DMS53 treated with DMSO at 0.1 percent for 48 hours (cell line): ENCODE measurements around the gene KRT38.
A peak's percentile ranks its signal among the peaks of the same experiment; 100 is the strongest.
"Not testable (repeated sequence)": the region's sequence is repeated elsewhere in the genome, so short reads cannot be mapped to it uniquely, and the experiment has no call there.

ENCODE experiments used
- DNase-seq: peaks from one replicate; lab custom pipeline; 2025; ENCODE audit not compliant: unreplicated experiment; lab: John Stamatoyannopoulos, UW

The KRT38 gene

GRCh38 chr17:41424111-41424635 lies 16.6 kb downstream of the KRT38 start, which contains the start of gene KRT37:
TSS of gene KRT37 (minus strand) at chr17:41424585. CDS start at chr17:41424523, 62 bp downstream.
- DNase-seq: no peak

- DNase-seq: not testable (repeated sequence)
These were observed 18.2 kb downstream of the KRT38 start for GRCh38 chr17:41422586-41422985.

- no peak for DNase-seq
These were observed 19.2 kb downstream of the KRT38 start for GRCh38 chr17:41421617-41422016.

- DNase-seq: no peak
These were observed 19.7 kb downstream of the KRT38 start for GRCh38 chr17:41421116-41421515.

DNA sequence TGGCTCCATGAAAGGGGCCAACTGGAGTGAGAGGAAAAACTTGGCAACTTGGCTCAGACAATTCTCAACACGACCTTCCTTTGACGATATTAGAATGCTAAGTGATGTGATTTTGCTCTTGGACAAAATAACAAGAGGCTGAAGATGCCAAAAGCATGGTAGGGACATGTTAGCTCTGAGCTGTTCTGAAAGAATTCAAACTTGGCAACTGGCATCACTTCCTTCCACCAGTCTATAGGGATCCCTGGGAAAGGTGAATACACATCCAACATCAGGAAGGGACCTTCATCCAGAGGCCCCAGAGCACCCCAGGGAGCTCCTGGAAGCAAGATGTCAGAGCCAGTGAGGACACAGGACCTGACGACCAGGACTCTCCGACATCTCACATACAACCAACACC lies 20.6 kb downstream of the KRT38 start:
- no peak for DNase-seq

GRCh38 chr17:41419716-41420115 lies 21.1 kb downstream of the KRT38 start:
- DNase-seq: no peak

- no peak for DNase-seq
These were observed 22.5 kb downstream of the KRT38 start for GRCh38 chr17:41418116-41418860.

DNA sequence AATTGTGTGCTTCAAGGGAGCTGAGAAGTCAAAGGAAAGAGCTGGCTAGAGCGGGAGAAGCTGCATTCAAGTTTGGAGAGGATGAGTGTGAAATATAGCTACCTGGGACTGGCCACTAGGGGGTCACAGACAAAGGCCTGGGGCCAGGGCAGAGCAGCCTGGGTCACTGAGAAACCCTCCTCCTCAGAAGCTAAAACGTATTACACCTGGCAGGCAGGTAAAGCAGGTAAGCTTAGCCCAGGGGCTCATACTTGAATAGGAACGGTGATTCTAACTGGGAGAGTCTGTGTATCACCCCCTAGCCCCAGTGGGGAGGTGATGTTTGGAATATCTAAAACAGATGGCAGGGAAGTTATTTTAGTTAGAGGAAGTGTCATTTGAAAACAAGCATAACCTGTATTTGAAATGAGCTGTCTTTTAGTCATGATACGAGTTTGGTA lies 23.2 kb downstream of the KRT38 start:
- no peak for DNase-seq

DNA sequence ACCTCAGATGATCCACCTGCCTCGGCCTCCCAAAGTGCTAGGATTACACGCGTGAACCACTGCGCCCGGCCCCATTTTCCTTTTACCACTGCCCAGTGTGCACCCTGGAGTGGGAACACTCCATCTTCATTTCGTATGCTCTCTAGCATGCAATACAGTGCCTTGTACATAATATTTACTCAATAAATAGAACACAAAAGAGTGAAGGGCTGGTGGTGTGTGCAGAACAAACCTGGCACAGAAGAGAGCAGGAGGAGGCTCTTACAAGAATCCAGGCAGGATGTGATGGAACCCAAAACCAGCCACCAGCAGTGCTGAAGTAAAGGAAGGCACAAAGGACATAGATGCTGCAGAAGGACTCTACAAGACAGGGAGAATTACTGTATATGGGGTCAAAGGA lies 23.7 kb downstream of the KRT38 start:
- DNase-seq: peak; percentile 12

DNA sequence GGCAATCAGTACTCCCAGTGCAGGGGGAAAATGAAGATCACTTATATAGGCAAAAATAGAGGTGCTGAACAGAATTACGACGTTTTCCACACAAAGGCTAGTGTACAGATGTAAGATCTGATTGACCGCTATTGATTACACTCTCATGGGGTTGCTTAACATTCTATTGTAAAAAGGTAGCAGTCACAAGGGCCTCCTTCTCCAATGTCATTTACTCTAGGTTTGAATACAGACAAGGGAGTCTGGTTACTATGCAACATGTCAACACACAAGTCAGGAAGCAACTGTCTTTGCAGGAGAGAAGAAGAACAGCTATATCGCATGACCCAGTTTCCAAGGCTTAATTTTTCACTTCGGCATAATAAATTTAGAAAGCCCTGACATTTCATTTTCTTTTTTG lies 24.3 kb downstream of the KRT38 start:
- DNase-seq: no peak

DNA sequence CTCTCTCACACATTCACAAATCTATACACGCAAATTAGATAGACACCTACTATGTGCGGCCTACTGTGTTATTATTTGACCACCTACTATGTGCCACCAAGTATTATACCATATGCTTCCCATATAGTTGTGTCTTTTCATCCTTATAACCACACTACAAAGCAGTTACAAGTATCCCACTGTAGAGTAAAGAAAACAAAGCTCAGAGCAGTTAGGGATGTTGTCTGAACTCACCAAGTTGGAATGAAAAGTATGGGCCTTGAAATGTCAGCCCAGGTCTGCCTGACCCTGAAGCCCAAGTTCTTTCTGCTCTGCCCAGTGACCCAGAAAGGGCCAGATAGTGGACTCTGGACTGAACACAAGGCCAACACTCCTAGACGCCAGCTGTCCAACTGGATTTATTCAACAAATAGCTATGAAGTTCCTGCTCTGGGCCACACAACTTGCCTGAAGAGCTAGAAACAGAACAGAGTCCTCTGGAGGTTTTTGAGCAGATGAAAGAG lies 24.9 kb downstream of the KRT38 start:
- DNase-seq: no peak

- DNase-seq: peak; percentile 8
These were observed 25.4 kb downstream of the KRT38 start for GRCh38 chr17:41415411-41415810.

DNA sequence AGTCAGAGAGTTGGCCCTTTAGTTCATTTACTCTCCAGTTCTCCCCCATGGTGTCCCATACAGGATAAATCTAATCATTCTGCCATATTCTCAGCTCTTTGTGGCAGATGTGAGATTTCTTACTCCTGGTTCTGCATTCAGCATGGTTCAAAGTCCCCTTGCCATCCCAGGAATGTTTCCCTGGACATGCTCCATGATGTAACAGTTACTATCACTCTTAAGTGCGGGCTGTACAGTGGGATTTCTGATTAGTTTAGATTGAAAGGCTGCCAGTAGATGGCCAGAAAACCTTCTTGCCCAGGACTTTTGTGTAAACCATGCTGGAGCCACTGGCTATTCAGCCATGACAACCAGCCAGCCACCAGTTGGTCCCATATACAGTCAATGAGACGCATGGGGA lies 26.8 kb downstream of the KRT38 start:
- no peak for DNase-seq

DNA sequence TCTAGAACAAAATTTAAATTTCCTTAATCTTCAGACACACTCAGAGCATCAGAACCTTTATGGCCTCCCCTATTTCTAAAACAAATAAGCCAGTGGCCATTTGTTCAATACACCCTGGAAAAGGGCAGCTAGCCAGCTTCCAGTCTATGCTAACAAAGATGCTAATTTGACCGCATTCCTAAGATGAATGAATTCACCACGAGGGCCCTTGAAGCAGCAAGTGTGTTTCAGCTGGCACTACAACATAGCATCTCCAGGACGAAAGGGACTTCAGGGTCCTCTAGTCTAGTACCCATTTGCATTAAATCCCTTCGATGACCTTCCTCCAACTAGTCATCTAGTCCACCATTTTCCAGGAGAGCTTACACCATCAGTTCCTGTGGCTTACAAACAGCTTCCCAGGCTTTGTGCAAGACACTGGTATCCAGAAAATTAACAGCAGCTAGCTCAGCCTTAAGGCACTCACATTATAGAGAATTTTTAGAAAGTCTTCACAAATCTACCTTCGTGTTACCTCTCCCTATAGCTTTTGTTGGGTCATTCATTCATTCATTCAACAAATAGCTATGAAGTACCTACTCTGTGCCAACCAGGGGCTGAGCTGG lies 27.3 kb downstream of the KRT38 start:
- DNase-seq: no peak

DNA sequence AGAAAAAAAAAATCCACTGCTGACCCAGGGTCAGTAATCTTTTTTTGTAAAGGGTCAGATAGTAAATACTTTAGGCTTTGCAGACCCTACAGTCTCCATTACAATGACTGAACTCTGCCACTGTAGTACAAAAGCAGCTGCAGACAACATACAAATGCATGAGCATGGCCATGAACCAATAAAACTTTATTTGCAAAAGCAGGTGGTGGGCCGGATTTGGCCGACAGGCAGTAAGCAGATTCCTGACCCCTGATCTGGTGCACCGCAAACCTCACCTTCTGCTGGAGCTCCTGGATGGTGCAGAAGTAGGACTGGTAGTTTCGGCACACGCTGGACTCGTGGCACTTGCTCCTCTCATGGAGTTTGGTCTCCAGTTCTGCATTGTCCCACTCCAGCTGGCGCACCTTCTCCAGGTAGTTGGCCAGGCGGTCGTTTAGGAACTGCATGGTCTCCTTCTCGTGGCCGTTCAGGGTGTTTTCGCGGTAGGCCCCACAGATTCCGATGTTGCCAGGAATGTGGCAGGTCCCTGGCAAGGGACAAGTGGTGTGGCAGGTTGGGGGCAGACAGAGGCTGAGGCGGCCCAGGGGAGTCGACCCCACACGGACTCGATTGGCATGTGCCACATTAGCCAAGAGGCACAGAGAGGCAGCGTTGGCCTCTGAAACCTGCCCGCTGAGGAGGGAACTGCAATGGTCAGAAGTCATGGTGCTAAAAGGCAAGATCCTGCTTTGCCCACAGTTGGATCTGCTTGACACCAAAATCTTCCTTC lies 29.5 kb downstream of the KRT38 start:
- no peak for DNase-seq

- no peak for DNase-seq
These were observed 33.6 kb downstream of the KRT38 start for GRCh38 chr17:41407226-41407625.

- no peak for DNase-seq
These were observed 34.6 kb downstream of the KRT38 start for GRCh38 chr17:41406205-41406604.

DNA sequence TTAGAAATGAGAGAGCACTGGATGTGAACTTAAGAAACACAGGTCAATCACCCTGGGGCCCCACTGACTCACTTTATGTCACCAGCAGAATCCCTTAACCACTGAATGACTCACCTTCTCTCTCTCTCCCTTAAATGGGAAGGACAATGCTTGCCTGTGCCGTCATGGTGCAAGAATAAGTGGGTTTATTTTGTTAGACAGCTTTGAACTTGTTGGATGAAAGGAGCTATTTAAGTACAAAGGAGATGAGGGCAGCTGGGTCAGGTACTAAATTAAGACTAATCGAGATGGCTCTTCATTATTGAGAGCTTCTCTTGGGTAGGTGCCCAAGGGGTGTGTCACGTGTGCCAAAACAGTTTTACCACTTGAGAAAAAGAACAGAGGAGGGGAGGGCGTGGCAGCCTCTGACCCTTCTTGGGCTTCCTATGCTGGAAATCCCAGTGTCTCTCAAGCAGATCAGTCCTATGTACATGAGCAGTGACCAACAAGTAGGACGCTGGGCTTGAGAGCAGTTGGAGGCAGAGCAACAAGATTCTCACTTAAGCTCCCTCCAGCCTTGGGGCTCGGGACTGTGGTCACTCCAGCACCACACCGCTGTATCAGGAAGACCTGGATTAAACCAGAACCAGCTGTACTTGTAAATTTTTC lies 36.6 kb downstream of the KRT38 start:
- DNase-seq: peak; percentile 78

DNA sequence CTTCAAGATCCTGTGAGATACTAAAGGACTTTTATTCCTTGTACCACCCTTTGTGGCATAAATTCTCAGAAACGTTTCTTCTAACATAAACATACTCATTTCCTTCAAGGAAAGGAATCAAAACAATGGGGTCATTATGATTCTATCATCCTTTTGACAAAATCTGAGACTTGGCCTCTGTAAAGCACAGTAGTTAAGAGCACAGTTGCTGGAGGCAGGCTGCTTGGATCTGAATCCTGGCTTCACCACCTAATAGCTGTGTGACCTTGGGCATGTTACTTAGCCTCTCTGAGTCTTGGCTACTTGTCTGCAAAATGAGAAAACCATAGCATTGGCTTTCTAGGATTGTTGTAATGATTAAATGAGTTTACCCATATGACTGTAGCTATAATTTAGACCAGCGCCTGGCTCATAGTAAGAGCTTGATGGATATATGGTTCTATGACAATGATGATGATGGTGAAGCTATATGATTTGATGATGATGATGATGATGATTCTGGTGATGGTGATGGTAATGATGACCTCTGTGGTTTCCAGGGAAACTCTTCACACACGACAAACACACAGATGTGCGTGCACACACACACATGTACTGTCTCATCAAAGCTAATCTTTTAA lies 37.3 kb downstream of the KRT38 start:
- no peak for DNase-seq

DNA sequence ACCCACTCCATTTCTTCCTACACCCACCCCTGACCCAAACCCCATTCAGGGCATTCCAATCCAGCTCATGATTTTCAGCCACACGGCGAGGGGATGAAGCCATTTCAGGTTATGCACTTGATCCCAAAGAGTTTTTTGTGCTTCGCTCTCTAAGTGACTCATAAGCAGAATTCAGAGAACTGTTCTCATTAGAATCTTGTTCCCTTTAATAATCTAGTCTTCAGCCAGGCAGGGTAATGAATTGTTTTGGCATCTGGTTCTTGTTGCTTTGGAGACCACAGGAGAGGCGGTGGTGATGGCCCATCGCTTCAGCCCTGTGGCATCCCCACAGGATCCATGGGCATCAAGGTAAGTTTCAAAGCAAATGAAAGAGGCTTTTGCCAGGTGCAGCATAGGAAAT lies 38.6 kb downstream of the KRT38 start:
- DNase-seq: no peak
